NCI-H82 treated with DMSO at 0.1 percent for 48 hours (cell line): ENCODE data around the gene ADA.
"Not testable (repeated sequence)": the region's sequence is repeated elsewhere in the genome, so short reads cannot be mapped to it uniquely, and the experiment has no call there.

Experiments used
- DNase-seq: peaks from one replicate; lab custom pipeline; 2025; ENCODE audit not compliant: unreplicated experiment; lab: John Stamatoyannopoulos, UW

The ADA gene

DNA sequence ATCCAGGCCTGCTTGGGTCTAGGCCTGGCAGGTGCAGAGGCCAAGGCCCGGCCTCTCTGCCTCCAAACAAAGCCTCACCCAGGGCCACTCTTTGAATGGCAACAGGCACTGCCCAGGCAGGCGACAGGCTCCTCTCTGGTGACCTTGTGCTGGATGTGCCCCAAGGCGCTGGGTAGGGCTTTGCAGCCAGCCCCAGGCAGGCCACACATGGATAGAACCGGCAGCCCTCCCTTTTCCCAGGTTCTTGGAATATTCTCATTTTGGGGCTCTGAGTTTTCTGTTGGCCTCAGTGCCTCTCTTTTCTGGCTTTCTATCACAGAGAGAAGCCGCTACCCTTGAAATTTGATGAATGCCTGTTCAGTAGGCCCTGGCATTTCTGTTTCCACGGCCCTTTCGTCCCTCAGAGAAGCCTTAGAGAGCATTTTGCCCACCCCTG, 50.2 kb downstream of the ADA start:
- no peak for DNase-seq

GRCh38 chr20:44600758-44601201, 50.7 kb downstream of the ADA start:
- no peak for DNase-seq

DNA sequence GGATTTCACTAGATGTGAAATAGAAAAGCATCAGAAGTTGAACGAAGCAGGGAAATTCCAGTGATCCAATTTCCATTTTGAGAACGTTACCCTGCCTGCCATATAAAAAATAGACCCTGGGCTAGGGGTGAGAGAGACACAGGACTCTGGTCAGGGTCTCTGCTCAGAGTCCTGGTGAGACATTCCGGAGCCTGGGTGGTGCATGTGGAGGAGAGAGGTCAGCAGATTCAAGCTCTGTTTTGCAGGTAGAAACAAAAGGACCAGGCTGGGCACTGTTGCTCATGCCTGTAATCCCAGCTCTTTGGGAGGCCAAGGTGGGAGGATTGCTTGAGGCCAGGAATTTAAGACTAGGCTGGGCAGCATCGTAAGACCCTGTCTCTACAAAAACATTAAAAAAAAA, 51.2 kb downstream of the ADA start:
- DNase-seq: no peak

DNA sequence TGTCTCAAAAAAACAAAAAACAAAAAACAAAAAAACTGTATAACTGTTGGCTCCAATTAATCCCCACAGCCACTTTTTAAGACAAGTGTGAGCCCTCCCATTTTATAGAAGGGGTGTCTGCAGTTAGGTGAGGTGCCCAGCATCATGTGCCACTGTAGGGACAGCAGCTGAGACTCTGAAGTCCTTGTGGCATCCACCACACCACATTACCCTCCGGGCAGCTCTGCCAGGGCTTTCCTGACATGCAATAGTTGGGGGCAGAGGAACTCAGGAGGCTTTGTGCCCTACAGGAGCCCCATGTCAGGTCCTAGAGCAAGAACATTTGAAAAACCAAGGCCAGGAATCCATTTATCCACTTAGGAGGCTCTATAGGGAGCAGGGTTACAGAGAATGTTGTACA, 51.8 kb downstream of the ADA start:
- DNase-seq: no peak

DNA sequence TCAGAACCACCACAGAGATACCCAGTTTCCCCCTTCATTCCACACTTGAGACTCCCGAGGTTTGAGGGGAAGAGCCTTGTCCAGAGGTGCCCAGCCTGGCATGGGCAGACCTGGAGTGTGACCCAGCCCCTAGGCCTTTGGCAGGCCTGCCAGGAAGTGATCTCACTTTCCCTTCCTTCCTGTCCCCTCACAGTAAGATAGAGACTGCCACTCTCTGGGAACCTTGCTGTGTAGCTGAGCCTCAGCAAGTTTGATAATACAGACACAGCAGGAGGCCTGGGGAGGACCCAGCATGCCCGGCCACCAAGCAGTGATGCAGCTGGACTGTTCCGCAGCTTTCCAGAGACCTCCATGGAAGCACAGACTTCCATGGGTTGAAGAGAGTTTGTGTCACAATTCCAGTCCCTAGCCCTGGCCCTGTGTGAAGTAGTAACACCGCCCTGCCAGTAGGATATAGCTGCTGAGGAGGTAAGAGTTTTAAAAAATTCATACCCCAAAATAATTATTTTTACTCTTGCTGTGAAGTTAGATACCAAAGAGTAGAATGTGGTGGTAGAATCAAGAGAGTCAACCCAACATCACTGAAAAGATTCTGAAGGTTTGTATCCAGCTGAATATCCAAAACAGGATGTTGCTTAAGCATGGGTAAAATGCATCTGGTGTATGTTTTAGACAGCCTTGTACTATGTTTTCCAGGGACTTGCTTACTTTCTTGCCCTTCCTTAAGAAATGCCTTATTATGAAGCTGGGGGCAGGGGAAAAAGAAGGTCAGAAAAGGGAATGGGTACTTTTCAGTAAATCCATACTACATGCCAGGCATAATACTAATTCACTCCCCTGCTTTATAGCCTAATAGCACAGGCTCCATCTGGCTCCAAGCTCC, 52.8 kb downstream of the ADA start:
- no peak for DNase-seq

GRCh38 chr20:44597930-44598329, 53.6 kb downstream of the ADA start:
- no peak for DNase-seq

DNA sequence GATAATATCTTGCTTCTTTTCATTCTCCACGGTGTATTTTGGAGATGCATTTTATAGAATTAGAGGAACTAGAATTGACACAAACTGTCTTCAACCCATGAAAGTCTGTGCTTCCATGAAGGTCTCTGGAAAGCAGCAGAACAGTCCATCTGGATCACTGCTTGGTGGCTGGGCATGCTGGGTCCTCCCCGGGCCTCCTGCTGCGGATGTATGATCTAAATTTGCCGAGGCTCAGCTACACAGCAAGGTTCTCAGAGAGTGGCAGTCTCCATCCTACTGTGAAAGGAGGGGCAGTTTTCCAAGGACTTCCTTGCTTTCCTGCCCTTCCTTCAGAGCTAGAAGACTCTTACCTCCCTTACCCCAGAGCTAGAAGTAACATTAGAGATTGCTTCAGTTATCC, 54.0 kb downstream of the ADA start:
- no peak for DNase-seq

- no peak for DNase-seq
Observed at GRCh38 chr20:44596876-44597275, 54.6 kb downstream of the ADA start.

DNA sequence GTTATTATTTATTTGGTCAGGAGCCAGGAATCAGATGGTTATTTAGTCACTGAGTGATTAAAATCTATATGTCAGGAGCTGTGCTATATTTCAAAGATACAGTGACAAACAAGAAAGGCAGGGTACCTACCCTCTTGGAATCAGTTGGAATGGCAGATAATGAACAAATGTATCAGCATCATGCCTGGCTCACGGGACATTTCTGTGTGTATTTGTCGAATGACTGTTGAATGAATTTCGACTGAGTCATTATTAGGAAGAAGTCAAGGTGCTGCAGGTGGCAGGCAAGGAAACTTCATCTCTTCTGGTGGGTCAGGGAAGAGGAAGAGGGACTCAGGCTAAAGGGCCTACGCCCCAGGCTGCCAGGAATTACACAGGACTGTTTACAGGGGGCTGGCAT, 55.5 kb downstream of the ADA start:
- no peak for DNase-seq

GRCh38 chr20:44594730-44595129, 56.8 kb downstream of the ADA start:
- DNase-seq: no peak

DNA sequence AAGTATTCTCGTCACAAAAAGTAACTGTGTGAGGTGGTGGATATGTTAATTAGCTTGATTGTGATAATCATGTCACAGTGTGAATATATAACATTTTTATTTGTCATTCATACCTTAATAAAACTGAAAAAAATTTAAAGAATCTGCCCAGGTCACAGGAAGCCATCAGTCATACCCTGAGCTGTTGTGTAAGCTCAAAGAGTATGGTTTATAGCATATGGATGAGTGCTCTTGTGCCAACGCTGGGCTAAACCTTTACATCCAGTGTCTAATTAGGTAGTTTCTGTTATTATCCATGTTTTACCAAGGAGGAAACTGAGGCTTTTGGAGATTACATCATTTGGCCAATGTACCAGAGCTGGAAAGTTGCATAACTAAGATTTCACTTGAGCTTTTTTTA, 57.7 kb downstream of the ADA start:
- DNase-seq: no peak

DNA sequence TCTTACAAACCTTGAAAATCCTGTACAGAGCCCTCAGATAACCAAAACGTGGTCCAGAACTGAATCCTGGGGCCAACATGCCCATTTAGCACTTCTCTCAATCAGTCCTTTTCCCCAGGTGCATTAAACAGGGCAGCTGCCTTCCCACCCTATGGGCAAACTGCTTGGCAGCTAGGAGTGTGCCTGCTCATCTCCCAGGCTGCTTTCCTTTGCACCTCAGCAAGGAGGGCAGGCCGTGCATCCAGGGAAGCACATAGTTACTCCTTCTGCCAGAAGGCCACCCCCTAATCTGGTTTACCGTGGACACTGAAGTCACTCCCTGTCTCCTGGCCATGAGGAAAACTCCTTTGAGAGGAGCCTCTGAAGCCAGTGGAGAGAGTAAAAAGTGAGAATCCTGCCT, 59.1 kb downstream of the ADA start:
- DNase-seq: no peak

- DNase-seq: no peak
Observed at GRCh38 chr20:44590980-44591778, 60.3 kb downstream of the ADA start.

GRCh38 chr20:44589537-44589936, 62.0 kb downstream of the ADA start:
- DNase-seq: no peak

GRCh38 chr20:44588321-44588720, 63.2 kb downstream of the ADA start:
- DNase-seq: not testable (repeated sequence)

GRCh38 chr20:44587035-44587980, 64.2 kb downstream of the ADA start:
- no peak for DNase-seq

GRCh38 chr20:44586289-44586911, 65.1 kb downstream of the ADA start:
- no peak for DNase-seq

- no peak for DNase-seq
Observed at GRCh38 chr20:44585057-44585963, 66.2 kb downstream of the ADA start.

DNA sequence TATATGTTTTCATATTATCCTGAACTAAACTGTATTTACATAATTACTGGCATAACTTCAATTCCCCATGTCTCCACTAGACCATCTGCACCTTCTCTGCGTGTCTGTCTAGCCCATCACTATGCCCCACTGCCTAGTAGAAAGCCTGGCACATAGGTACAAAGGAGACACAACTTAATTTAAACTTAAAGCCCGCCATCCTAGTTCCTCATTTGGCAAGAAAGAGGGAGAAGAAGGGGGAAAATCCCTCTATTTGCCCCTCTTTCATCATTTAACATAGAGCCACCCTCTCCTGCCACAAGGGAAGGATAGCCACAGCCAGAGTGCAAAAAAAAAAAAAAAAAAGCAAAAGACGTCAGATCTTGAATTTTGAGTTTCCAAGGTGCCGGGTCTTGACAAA, 67.3 kb downstream of the ADA start:
- no peak for DNase-seq

DNA sequence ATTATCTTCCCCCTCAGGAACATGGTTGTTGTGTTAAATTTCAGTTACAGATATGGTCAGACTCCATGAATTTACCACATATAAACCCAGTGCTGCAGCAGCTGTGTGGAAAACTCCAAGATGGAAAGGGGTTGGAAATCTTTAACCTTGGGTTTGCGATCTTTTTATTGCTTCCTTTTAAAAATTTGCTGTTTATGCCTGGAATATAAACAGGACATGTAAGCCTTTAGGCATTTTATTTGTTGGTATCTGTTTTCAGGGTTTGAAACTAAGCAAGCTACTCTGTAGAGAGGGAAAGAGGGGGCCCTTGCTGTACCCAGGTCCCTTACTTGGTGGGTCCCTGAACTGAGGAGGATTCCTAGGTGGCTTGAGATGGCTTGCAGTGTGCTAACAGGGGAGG, 68.3 kb downstream of the ADA start:
- no peak for DNase-seq
